Subcutaneous adipose tissue (tissue), 4 donors: ENCODE results near the gene TAF11. TPM values are rescaled to one million over a fixed set of nuclear protein-coding genes. Genes with fewer than 3 reads are reported as not detected.

Source experiments
- total RNA-seq, 4 donors: library from RNA; depleted of rRNA; stranded (reverse); fragments of >200 nt; gene quantifications; one replicate each; pipeline ENCODE4 v1.1.0, GENCODE V29; 2016
- TF ChIP-seq, protein P1 (sequence below): fragments of 450-650 bp; IDR thresholded peaks from one replicate; pipeline ENCODE4 v1.5.1; 2016; ENCODE audit warnings: low read depth, mild to moderate bottlenecking, control low read depth, antibody characterized with exemption, moderate library complexity

Gene TAF11
- total RNA-seq, result 10 to 100 TPM; 12.2 to 18.5 (median 18.2) TPM

DNA sequence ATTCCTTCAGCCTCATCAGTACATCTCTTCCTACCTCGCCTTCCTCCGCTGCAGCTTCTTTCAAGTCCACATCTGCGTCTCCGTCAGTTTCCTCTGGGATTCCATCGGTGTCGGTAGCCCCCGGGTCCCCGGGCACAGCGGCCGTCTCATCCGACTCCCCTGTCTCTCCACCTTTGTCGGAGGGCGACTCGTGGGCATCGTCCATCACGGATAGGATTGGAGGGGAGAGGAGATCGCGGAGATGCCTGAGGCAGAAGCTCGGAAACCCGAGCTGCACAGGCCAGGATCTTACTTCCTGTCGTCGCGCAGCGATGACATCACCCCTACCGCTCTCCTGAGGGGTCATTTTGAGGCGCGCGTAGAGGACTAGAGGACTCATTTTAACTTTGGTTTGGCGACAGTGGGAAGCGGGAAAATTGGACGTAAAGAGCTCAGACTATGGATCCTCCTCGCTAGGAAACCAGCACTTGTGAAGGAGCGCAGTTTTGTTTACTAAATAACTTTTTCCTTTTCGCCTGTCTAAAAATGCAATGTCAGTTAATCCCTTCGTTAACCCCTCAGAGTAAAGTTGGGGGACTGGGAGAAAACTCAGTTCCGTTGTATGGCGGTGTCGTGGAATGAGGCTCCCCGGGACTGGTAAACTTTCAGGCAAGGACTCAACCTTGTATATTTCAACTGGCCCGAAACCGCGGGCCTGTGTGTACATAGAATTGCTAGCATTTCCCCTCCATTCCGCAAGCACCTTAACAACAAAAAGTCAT is at the start of gene TAF11:
TSS of gene TAF11 (minus strand) at position 290 of the 761 bp plus-strand sequence. CDS start at position 205, 85 bp downstream.
- TF ChIP-seq, protein P1, sequence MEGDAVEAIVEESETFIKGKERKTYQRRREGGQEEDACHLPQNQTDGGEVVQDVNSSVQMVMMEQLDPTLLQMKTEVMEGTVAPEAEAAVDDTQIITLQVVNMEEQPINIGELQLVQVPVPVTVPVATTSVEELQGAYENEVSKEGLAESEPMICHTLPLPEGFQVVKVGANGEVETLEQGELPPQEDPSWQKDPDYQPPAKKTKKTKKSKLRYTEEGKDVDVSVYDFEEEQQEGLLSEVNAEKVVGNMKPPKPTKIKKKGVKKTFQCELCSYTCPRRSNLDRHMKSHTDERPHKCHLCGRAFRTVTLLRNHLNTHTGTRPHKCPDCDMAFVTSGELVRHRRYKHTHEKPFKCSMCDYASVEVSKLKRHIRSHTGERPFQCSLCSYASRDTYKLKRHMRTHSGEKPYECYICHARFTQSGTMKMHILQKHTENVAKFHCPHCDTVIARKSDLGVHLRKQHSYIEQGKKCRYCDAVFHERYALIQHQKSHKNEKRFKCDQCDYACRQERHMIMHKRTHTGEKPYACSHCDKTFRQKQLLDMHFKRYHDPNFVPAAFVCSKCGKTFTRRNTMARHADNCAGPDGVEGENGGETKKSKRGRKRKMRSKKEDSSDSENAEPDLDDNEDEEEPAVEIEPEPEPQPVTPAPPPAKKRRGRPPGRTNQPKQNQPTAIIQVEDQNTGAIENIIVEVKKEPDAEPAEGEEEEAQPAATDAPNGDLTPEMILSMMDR, result no peak

DNA sequence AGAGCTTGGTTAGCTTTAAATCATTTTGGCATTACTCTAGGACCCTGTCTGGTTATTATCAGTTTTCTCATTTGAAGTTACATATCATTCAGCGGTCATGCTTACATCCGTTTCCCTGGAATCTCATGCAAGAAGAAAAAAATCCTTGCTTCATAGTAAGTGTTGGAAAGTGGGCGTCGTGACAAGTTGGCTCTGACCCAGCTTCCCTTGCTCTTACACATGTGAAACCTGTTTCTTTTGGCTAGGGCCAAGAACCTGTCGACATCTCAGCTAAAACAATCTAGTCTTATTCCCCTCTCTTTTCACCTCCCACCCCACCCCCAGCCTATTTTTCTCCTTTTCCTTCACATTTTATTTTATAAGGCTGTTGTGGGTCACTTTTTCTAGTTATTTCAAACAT is 46.7 kb upstream of the TAF11 start:
- TF ChIP-seq, protein P1, result no peak

GRCh38 chr6:34930221-34930620 is 42.4 kb upstream of the TAF11 start:
- TF ChIP-seq, protein P1, result no peak

DNA sequence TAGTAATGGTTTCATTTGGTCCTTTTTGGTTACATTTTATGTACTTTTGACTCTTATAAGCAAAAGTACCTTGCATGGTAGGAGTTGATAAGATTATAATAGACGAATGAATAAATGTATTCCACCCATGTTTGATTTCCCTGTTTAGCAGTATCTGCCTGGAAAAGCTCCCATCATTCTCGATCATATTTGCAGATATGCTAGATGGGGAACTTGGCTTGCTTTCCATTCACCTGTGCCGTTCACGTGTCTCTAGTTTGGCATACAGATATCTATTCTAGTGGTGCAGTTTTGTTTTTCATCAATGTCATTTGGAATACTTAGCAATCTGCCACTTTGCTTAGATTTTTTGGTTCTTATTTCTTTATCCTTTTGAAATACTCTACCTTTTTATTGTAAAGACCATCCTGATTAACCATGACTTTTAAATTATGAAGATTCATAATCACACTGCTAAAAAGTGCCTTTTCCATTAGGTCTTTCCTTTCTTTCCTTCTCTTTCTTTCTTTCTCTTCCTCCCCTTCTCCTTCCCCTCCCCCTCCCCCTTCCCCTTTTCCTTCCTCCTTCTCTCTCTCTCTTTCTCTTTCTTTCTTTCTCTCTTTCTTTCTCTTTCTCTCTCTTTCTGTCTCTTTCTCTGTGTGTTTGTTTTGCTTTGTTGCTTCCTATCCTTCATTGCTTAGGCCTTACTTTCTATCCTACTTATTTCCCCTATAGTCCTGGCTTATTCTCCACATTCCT is 41.6 kb upstream of the TAF11 start:
- TF ChIP-seq, protein P1, result no peak

- TF ChIP-seq, protein P1, result no peak
These were observed 40.9 kb upstream of the TAF11 start for GRCh38 chr6:34928695-34929094.

DNA sequence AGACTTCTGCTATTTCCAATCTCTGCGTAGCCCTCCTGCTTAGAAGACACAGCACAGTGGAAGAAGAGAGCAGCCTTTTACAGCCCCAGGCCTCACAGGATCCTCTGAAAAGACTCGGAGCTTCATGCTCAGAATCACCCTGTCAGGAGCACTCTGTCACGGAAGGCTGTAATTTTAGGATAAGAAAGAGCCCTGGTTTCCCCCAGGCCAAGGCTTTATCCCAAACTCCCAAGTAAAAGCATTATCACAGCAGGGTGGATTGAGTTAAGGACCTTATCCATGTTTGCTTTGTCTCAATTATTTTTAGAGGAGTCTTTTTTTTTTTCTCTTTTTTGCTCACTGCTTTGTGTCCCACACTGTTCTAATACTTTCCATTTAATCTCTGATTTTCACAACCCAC is 40.4 kb upstream of the TAF11 start:
- TF ChIP-seq, protein P1, result no peak

GRCh38 chr6:34926655-34927054 is 38.8 kb upstream of the TAF11 start:
- TF ChIP-seq, protein P1, result no peak
